GM12875 (cell line): Measurements from ENCODE around the gene LCE4A.

Experiments
- H3K4me3 ChIP-seq: one replicate; pipeline ENCODE4 v1.5.1; 2011; ENCODE audit warnings: low read depth, low read length, control low read depth
- TF ChIP-seq, protein P1 (sequence below): IDR thresholded peaks from 2 replicates; pipeline ENCODE4 v1.5.1; 2011; ENCODE audit warnings: low read depth, mild to moderate bottlenecking, control low read depth, inconsistent platforms, low read length, moderate library complexity, borderline replicate concordance; ENCODE audit not compliant: insufficient read depth

Gene LCE4A

DNA sequence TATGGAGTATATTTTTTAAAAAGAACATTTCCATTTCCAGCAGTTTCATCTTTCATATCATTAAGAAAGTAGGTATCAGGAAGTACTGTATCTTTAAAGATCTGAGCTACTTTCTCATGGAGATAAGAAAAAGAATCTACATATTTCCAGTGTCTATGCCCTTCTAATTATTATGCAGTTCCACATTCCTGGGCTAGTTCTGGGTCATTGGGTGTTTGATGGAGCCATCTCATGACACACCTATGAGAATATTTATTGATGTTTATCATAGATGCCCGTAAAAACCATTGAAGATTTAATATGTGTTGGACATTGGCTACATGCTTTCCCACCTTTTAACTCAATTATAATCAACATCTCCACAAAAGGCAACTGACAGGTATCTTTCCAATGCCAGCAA, 21.0 kb downstream of the LCE4A start:
- H3K4me3 ChIP-seq = no peak overlapping the region
- TF ChIP-seq, protein P1, sequence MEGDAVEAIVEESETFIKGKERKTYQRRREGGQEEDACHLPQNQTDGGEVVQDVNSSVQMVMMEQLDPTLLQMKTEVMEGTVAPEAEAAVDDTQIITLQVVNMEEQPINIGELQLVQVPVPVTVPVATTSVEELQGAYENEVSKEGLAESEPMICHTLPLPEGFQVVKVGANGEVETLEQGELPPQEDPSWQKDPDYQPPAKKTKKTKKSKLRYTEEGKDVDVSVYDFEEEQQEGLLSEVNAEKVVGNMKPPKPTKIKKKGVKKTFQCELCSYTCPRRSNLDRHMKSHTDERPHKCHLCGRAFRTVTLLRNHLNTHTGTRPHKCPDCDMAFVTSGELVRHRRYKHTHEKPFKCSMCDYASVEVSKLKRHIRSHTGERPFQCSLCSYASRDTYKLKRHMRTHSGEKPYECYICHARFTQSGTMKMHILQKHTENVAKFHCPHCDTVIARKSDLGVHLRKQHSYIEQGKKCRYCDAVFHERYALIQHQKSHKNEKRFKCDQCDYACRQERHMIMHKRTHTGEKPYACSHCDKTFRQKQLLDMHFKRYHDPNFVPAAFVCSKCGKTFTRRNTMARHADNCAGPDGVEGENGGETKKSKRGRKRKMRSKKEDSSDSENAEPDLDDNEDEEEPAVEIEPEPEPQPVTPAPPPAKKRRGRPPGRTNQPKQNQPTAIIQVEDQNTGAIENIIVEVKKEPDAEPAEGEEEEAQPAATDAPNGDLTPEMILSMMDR = no peak

DNA sequence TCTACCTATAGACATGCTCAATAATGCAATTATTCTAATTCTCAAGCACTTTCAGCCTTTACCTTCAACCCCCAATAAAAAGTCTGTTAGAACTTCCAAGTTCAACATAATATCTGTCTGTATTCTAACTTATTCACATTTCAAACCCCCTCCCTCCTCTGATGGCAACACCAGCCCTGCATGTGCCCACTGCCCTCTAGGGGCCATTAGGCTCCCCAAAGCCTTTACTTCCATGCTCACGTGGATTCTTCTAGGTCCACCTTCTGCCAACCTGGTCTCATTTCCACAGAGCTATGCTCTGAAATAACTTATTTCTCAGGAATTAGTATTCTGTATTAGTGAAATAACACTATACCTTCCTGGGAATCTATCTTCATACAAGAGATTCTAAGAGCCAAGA, 27.7 kb downstream of the LCE4A start:
- TF ChIP-seq, protein P1 = peak; percentile 34; the same call in 1 of the 2 replicates
- H3K4me3 ChIP-seq = no peak overlapping the region

DNA sequence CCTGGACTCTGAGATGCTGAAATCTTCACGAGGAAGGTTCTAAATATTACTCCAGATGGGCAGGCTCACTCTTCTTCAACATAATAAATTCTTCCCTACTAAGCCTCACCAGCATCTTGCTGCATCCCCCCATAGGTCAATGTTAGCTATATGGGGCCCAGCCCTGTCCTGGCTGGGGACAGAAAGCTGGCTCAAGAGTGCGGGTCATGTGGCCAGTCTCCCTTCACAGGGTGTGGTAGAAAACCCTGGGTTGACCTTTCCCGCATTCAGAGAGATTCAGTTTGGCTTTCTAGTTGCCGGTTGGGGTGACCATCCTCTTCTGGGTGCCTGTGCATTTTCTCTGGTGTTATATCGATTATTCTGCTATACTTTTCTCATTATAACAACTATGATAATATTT, 30.0 kb downstream of the LCE4A start:
- TF ChIP-seq, protein P1 = no peak
- no peak overlapping the region for H3K4me3 ChIP-seq

DNA sequence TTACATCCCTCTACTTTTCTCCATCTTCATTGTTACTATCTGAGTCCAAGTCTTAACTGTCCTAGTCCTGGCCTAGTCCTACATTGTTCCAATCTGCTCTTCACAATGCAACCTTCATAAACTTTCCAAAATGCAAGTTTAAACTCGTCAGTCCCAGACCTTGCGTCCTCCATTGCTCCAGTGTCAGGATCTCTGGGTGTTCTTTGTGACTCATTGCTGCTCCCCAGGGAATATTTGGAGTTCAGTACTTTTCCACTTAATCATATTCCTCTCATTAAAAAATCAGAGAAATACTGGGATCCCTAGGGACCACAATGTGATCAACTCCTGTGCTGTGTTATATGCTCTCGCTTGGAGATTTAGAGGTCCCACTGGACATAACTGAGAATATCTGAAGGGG, 31.9 kb downstream of the LCE4A start:
- TF ChIP-seq, protein P1 = no peak
- no peak overlapping the region for H3K4me3 ChIP-seq

DNA sequence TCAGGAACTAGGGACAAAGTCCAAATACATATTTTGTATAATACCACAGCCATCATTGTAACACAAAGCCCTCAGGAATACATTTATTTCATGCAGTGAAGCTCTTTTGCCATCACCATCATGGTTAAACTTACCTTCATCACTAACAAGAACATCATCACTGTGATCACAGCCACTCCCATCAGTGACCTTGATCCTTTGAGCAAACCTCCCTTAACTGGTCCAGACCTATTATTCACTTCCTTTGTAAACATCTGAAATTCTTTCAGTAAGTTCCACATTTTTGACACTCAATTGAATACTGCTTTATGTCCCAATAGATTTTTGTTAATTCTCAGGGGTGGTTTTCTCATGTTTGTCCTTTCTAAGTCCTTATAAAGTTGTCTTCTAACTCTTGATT, 33.7 kb downstream of the LCE4A start:
- TF ChIP-seq, protein P1 = no peak
- H3K4me3 ChIP-seq = no peak overlapping the region

DNA sequence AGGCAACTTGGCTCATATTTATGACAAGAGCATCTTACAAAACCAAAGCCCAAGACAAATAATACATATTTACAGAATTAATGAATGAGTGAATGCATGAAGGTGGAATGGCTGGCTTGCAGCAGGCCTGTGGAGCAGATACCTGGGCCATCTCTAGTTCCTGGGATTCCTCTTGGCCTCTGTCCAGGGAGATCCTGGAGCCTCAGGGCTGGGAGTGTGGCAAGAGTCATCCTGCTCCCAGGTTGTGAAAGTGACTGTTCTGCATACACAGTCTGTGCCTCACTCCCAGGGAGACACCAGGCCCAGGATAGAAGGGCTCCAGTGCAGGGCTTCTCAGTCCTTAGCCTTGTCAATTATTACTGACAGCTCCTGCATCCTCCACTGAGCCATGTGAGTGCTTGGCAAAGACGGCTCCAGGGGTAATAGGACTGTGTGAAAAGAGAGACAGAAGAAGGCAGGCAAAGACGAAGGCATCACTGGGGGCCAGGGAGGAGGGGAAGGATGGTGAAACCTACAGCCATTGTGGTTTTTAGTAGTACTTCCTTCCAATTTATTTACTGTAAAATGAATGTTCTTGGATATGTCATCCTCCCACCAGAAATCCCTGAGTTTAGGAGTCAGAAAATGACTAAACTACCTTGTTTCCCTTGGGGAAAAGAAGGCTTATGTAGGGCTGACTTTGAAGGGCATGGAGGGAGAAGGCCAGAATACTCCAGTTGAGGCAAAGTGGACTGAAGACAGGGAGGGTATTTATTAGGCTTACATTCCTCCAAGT, 35.6 kb downstream of the LCE4A start:
- no peak overlapping the region for H3K4me3 ChIP-seq
- TF ChIP-seq, protein P1 = no peak

DNA sequence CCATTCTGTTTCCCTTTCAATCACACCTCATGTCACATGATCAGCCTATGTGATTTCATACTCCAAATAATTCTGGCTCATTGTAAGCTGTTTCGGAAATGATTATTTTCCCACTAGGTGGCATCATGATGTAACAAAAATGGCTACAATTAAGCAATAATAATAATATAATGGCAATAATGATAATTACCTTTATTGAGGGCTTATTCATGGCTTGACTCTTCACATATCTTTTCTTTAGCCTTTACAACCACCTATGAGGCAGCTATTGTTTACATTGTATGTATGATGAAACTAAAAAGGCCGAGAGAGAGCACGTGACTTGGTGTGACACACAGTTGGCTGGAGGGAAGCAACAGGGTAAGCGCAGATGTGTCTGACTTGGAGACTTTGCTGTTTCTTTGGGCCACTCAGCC, 37.3 kb downstream of the LCE4A start:
- TF ChIP-seq, protein P1 = no peak
- no peak overlapping the region for H3K4me3 ChIP-seq
